ENCODE measurements around the gene ZNF433. TPM values are rescaled to one million over a fixed set of nuclear protein-coding genes. Genes with fewer than 3 reads are reported as not detected.

The ZNF433 gene
- total RNA-seq, 4 donors from 2014 or later: 5.4 to 12.8 (median 6.5) TPM

DNA sequence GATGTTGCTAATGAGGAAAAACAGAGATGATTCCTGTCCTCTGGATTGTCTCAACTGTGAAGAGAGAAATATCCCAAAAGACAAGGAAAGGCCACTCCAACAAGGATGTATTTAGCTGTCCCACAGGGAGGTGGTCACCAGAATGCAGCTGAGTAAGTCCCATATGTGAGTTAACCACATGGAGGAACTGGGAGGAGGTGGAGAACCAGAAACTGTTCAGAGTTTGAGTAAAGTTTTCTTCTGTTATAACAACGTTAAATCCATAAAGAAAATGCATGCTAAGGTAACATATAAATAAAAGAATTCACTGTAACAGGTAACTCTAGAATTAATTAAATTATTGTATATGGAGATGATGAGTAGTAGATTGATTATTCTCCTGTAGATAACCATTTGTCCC, 65.3 kb downstream of the ZNF433 start:
- Histone ChIP-seq H3K4me3 (no peak overlapping the region), H3K36me3 (peaks cover 0 to 5% of the 10 kb centered on the region in 2 donors), H3K27me3 (no peaks in the 10 kb centered on the region), H3K9me3 (no peaks in the 10 kb centered on the region), H3K4me1 (peaks cover 0 to 13% (median 5%) of the 10 kb centered on the region in 3 donors), H3K27ac (no peak overlapping the region)
- TF ChIP-seq POLR2AphosphoS5 (IDR thresholded peaks at IDR 0.05) (no peak), POLR2A (IDR thresholded peaks at IDR 0.05) (no peak), EP300 (IDR thresholded peaks at IDR 0.05) (no peak)
- no peak for ATAC-seq
- 60% methylated on average over 1 of the region's 1 CpG; no CpG with 5 or more reads in 1 of the 2 donors for WGBS, 2 donors (ENCODE audit: low coverage in 1 of 2)

DNA sequence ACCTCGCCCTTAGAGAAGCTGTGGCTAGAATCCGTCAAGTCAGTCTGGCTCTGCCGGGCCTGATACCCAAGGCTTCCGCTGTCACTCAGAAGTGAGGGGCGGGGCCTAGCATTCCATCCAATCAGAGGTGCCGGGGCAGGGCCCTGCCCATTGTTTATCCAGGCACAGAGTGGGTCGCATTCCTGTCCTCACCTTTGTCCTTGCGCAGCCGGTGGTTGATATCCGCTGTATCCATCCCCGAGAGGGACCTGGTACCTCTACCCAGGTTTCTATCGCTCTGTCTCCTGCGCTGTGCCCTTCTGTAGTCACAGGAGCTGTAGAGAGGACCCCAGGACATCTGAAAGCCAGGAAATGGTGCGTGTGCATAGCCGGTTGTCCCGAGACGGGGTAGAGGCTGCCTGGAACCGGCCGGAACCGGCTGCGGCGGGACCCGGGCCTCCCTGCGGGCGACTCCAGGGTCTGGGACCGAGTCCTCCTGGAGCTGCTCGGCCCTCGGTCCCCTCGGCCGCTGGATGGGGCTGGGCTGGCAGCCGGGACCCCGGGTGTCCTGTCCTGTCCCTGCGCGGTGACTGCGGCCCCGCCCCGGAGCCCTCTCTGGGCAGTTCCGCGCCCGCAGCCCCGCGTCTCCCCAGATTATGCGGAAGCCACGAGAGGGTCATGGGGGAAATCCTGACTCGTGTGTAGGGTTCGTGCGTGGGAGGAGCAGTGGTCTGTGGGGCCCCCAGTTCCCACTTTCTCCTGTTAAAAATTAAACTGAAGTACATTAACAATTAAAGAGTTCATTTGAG, 70.4 kb downstream of the ZNF433 start, which contains the start of gene ZNF763:
ZNF763 (plus strand) TSS at position 183 of the 788 bp plus-strand sequence; CDS start at position 352, 169 bp downstream.
- Histone ChIP-seq H3K27me3 (no peaks in the 10 kb centered on the region), H3K9me3 (no peaks in the 10 kb centered on the region), H3K27ac (peak within 1 kb of the TSS; percentile 76 to 99 (median 96)), H3K36me3 (peaks cover 0 to 3% of the 10 kb centered on the region in 2 donors), H3K4me1 (peaks cover 0 to 28% (median 12%) of the 10 kb centered on the region in 3 donors), H3K4me3 (peak within 1 kb of the TSS; percentile 52 to 84)
- peak; percentile 98 for ATAC-seq
- WGBS, 2 donors (ENCODE audit: low coverage in 1 of 2): 0 to 3% methylated on average over 6 to 9 of the region's 47 CpGs
- TF ChIP-seq POLR2A (IDR thresholded peaks at IDR 0.05) (peak; percentile 29 to 35), EP300 (IDR thresholded peaks at IDR 0.05) (no peak), POLR2AphosphoS5 (IDR thresholded peaks at IDR 0.05) (peak; percentile 59)

Small RNA genes within 50 kb of the gene (small RNA-seq; reads per million reads assigned to genes)
- gene RNA5SP464: 0 to 0.27 (median 0.04) reads per million in 4 donors
- gene RNA5SP465: 0 to 0.26 (median 0) reads per million in 4 donors
- gene RNA5SP466: 0 reads per million in 4 donors

Other genes with a start within 250 kb of the ZNF433 start
- gene ZNF491, start 237.2 kb downstream of the ZNF433 start, total RNA-seq: 1 to 10 TPM; 1.8 to 3.7 (median 3.1) TPM
- 10 to 100 TPM in 1 of 4 donors, 1 to 10 TPM in 3; 4.8 to 13.2 (median 9.7) TPM for gene ZNF440, start 221.4 kb downstream of the ZNF433 start, total RNA-seq
- gene ZNF439, start 187.0 kb downstream of the ZNF433 start, total RNA-seq: 10 to 100 TPM in 2 of 4 donors, 1 to 10 TPM in 2; 6.5 to 18.1 (median 8.5) TPM
- 10 to 100 TPM in 2 of 4 donors, 1 to 10 TPM in 2; 3.5 to 13.6 (median 9.1) TPM for gene ZNF69, start 147.9 kb downstream of the ZNF433 start, total RNA-seq
- 10 to 100 TPM in 3 of 4 donors, 1 to 10 TPM in 1; 7.1 to 19.6 (median 11.4) TPM for gene ZNF700, start 110.6 kb downstream of the ZNF433 start, total RNA-seq
- gene ZNF763, start 70.6 kb downstream of the ZNF433 start, total RNA-seq: 1 to 10 TPM; 4.5 to 8.1 (median 5.1) TPM
- under 1 TPM in 1 of 4 donors, not detected in 3; 0.27 TPM for gene ZNF878, start 17.3 kb upstream of the ZNF433 start, total RNA-seq
- 10 to 100 TPM in 2 of 4 donors, 1 to 10 TPM in 2; 8.0 to 19.0 (median 9.9) TPM for gene ZNF844, start 29.1 kb upstream of the ZNF433 start, total RNA-seq
- gene ZNF20, start 104.7 kb upstream of the ZNF433 start, total RNA-seq: 1 to 10 TPM; 1.9 to 4.9 (median 3.1) TPM
- gene ZNF625, start 121.1 kb upstream of the ZNF433 start, total RNA-seq: 10 to 100 TPM in 1 of 4 donors, 1 to 10 TPM in 3; 7.3 to 11.4 (median 8.0) TPM
- 10 to 100 TPM in 3 of 4 donors, 1 to 10 TPM in 1; 8.7 to 19.6 (median 11.5) TPM for gene ZNF136, start 127.4 kb upstream of the ZNF433 start, total RNA-seq

Data from gastroesophageal sphincter (tissue), 4 donors.